ENCODE measurements around the gene PJA2. TPM values are rescaled to one million over a fixed set of nuclear protein-coding genes. Genes with fewer than 3 reads are reported as not detected.

The PJA2 gene
- total and polyA plus RNA-seq, 9 of the 15 experiments (the other 6 are each of a cell fraction or from before 2014, with no cell fraction given): 25.1 to 82.1 (median 50.1) TPM

DNA sequence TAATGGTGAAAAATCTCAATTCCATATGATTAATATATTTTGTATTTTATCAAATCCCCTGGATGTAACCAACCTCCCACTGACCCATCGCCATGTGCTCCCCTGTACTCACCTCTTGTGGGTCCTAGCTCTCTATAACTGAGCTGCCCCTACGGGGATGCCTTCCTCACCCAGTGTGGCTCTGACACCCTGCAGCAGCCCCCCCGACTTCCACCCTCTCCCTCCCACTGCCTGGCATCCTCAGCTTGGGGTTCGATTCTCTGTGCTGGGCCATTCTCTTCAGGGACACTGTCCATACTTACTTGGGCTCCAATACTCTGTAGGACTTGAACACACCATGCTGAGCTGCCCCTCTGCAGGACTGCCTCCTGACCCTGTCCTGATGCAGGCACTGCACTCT, 87.1 kb downstream of the PJA2 start:
- Histone ChIP-seq H3K9me3 (replicated peaks; ENCODE audit: control insufficient read depth, insufficient read depth, low read depth, low read length) (no peaks in the 10 kb centered on the region), H3K36me3 (ENCODE audit: control insufficient read depth, insufficient read depth, low read length) (no peaks in the 10 kb centered on the region), H2AFZ (ENCODE audit: low read depth, low read length) (no peak overlapping the region), H3K4me1 (replicated peaks in 1 of 2; ENCODE audit: control insufficient read depth in 2 of 2, insufficient read depth in 2 of 2, low read length in 2 of 2) (no peaks in the 10 kb centered on the region), H3K9ac (ENCODE audit: insufficient read depth in 1 of 2, low read depth in 2 of 2, low read length in 2 of 2) (no peak overlapping the region), H3K27ac (ENCODE audit: extremely low read depth, low read depth, low read length) (no peak overlapping the region), H3K4me3 (no peak overlapping the region), H3K9me1 (ENCODE audit: control insufficient read depth, insufficient read depth, low read length) (no peaks in the 10 kb centered on the region), H3K27me3 (ENCODE audit: control insufficient read depth in 2 of 2, insufficient read depth in 2 of 2, low read length in 2 of 2) (peaks cover 0 to 4% of the 10 kb centered on the region in 2 experiments; a peak in 1 of 5 replicates), H4K20me1 (replicated peaks; ENCODE audit: control insufficient read depth, insufficient read depth, low read length) (no peaks in the 10 kb centered on the region), H3K79me2 (ENCODE audit: control insufficient read depth, insufficient read depth, low read length) (no peaks in the 10 kb centered on the region), H3K4me2 (ENCODE audit: insufficient read depth, low read length) (no peak overlapping the region)
- POLR2A ChIA-PET: interaction anchor here (1.0 to 1.7 kb wide), 2 partner anchors 8 to 13 kb away, joined by 3 to 6 read pairs; no protein-coding TSS in a partner anchor
- TF ChIP-seq ZKSCAN3 (CRISPR knock-in tag; IDR thresholded peaks at IDR 0.05): no peak
- no peak for TF ChIP-seq ZBTB43 (CRISPR knock-in tag; IDR thresholded peaks at IDR 0.05)
- TF ChIP-seq, protein P1, sequence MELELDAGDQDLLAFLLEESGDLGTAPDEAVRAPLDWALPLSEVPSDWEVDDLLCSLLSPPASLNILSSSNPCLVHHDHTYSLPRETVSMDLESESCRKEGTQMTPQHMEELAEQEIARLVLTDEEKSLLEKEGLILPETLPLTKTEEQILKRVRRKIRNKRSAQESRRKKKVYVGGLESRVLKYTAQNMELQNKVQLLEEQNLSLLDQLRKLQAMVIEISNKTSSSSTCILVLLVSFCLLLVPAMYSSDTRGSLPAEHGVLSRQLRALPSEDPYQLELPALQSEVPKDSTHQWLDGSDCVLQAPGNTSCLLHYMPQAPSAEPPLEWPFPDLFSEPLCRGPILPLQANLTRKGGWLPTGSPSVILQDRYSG (tag; conservative IDR thresholded peaks at IDR 0.05; ENCODE audit: low read depth): no peak
- no peak for TF ChIP-seq U2AF2 (optimal IDR thresholded peaks at IDR 0.05; ENCODE audit: low read depth, low read length)
- TF ChIP-seq PHF21A (IDR thresholded peaks at IDR 0.05; ENCODE audit: borderline replicate concordance, low read depth): no peak
- no peak for TF ChIP-seq CHD1 (IDR thresholded peaks at IDR 0.05; ENCODE audit: low read length)
- no peak for TF ChIP-seq SREBF1 (IDR thresholded peaks at IDR 0.05; ENCODE audit: borderline replicate concordance, low read depth, low read length)
- TF ChIP-seq THAP12 (CRISPR knock-in tag; IDR thresholded peaks at IDR 0.05): no peak
- TF ChIP-seq NFE2L1 (tag; IDR thresholded peaks at IDR 0.05; ENCODE audit: borderline replicate concordance, low read depth): no peak
- no peak for TF ChIP-seq ZNF79 (CRISPR knock-in tag; IDR thresholded peaks at IDR 0.05; ENCODE audit: low read depth)
- TF ChIP-seq SMARCA5 (IDR thresholded peaks at IDR 0.05): no peak
- TF ChIP-seq NR4A1 (CRISPR knock-in tag; IDR thresholded peaks at IDR 0.05): no peak
- TF ChIP-seq NR4A1 (tag; IDR thresholded peaks at IDR 0.05): no peak
- TF ChIP-seq ZBTB7A (IDR thresholded peaks at IDR 0.05; ENCODE audit: borderline replicate concordance, control insufficient read depth, low read depth, low read length): no peak
- TF ChIP-seq FIP1L1 (IDR thresholded peaks at IDR 0.05; ENCODE audit: low read depth, low read length, poor library complexity, severe bottlenecking): no peak
- TF ChIP-seq ZNF766 (CRISPR knock-in tag; conservative IDR thresholded peaks at IDR 0.05): no peak
- no peak for TF ChIP-seq STAG1 (CRISPR knock-in tag; IDR thresholded peaks at IDR 0.05; ENCODE audit: borderline replicate concordance)
- TF ChIP-seq FOXA3 (CRISPR knock-in tag; conservative IDR thresholded peaks at IDR 0.05 in 1 of 2, IDR thresholded peaks at IDR 0.05 in 1 of 2): no peak
- FAIRE-seq: no peak
- in situ Hi-C loops (cut with MboI): no loop called here
- no peak for DNase-seq (ENCODE audit: extremely low read depth in 1 of 4, low spot score in 3 of 4)
- WGBS (ENCODE audit: insufficient coverage, low coverage, missing lambda C conversion rate): 39% methylated on average over 4 of the region's 4 CpGs
- BruUV-seq (replicated peaks): no TSS peak
- no peak for ATAC-seq
- intact Hi-C loops (cut with micrococcal nuclease): no loop called here
- CTCF ChIA-PET (ENCODE audit: low intra/inter-chr PET ratio): no interaction called here
